ENCODE results near the gene GTF2F1.
"Not testable (repeated sequence)": the region's sequence is repeated elsewhere in the genome, so short reads cannot be mapped to it uniquely, and the experiment has no call there.

GTF2F1 gene

GRCh38 chr19:6431891-6432290 lies 38.9 kb upstream of the GTF2F1 start:
- DNase-seq (ENCODE audit: extremely low read depth, low read depth): no peak
- no peak for TF ChIP-seq CTCF (IDR thresholded peaks at IDR 0.05; ENCODE audit: low read depth, low read length, missing control alignments)
- H3K4me3 ChIP-seq (replicated peaks; ENCODE audit: low read depth, low read length): no peak overlapping the region

GRCh38 chr19:6429419-6430221 lies 36.7 kb upstream of the GTF2F1 start:
- DNase-seq (ENCODE audit: extremely low read depth, low read depth): no peak
- no peak overlapping the region for H3K4me3 ChIP-seq (replicated peaks; ENCODE audit: low read depth, low read length)
- no peak for TF ChIP-seq CTCF (IDR thresholded peaks at IDR 0.05; ENCODE audit: low read depth, low read length, missing control alignments)

- not testable (repeated sequence) for H3K4me3 ChIP-seq (replicated peaks; ENCODE audit: low read depth, low read length); DNase-seq (ENCODE audit: extremely low read depth, low read depth)
Observed at GRCh38 chr19:6428692-6429418, 35.9 kb upstream of the GTF2F1 start.

GRCh38 chr19:6427131-6427530 lies 34.2 kb upstream of the GTF2F1 start:
- no peak for DNase-seq (ENCODE audit: extremely low read depth, low read depth)
- no peak for TF ChIP-seq CTCF (IDR thresholded peaks at IDR 0.05; ENCODE audit: low read depth, low read length, missing control alignments)
- H3K4me3 ChIP-seq (replicated peaks; ENCODE audit: low read depth, low read length): no peak overlapping the region

- DNase-seq (ENCODE audit: extremely low read depth, low read depth): no peak
- TF ChIP-seq CTCF (IDR thresholded peaks at IDR 0.05; ENCODE audit: low read depth, low read length, missing control alignments): peak; percentile 16
Observed at GRCh38 chr19:6425732-6426620, 33.0 kb upstream of the GTF2F1 start.

GRCh38 chr19:6424939-6425731 lies 32.2 kb upstream of the GTF2F1 start:
- peak; percentile 100 for DNase-seq (ENCODE audit: extremely low read depth, low read depth)
- no peak for TF ChIP-seq CTCF (IDR thresholded peaks at IDR 0.05; ENCODE audit: low read depth, low read length, missing control alignments)
- no peak overlapping the region for H3K4me3 ChIP-seq (replicated peaks; ENCODE audit: low read depth, low read length)

More at GRCh38 chr19:6425732-6426620, 33.0 kb upstream of the GTF2F1 start:
- no peak overlapping the region for H3K4me3 ChIP-seq (replicated peaks; ENCODE audit: low read depth, low read length)

All from HFF-Myc (cell line).